Prostate gland (tissue), 2 donors: ENCODE data around the gene TRIM56.
"Not testable (repeated sequence)": the region's sequence is repeated elsewhere in the genome, so short reads cannot be mapped to it uniquely, and the experiment has no call there.

Experiments used
- CTCF ChIP-seq, 4 experiments: fragments of 200-600 bp in 2 of 4; fragments of 450-650 bp in 2 of 4; sonication (generic) in 2 of 4; IDR thresholded peaks; 1 replicate in 3 of 4; 2 replicates in 1 of 4; pipeline ENCODE4 v1.5.1; 2016 to 2019; ENCODE audit warnings: antibody characterized with exemption in 4 of 4, mild to moderate bottlenecking in 2 of 4, moderate library complexity in 2 of 4
- POLR2A ChIP-seq: fragments of 450-650 bp; IDR thresholded peaks from one replicate; pipeline ENCODE4 v1.6.1; 2016; ENCODE audit warnings: antibody characterized with exemption, mild to moderate bottlenecking

GRCh38 chr7:101041283-101041682 is 44.0 kb upstream of the TRIM56 start:
- TF ChIP-seq CTCF (IDR thresholded peaks at IDR 0.05); POLR2A: not testable (repeated sequence)
